HG03025 (cell line): Measurements from ENCODE around the gene CLDN5.

Experiments
- ATAC-seq: cut with Tn5 transposase; IDR thresholded peaks from one replicate; pipeline ENCODE4 v1.9.1; 2021; ENCODE audit warnings: mild to moderate bottlenecking, moderate library complexity; ENCODE audit not compliant: unreplicated experiment, low FRiP score

Gene CLDN5

DNA sequence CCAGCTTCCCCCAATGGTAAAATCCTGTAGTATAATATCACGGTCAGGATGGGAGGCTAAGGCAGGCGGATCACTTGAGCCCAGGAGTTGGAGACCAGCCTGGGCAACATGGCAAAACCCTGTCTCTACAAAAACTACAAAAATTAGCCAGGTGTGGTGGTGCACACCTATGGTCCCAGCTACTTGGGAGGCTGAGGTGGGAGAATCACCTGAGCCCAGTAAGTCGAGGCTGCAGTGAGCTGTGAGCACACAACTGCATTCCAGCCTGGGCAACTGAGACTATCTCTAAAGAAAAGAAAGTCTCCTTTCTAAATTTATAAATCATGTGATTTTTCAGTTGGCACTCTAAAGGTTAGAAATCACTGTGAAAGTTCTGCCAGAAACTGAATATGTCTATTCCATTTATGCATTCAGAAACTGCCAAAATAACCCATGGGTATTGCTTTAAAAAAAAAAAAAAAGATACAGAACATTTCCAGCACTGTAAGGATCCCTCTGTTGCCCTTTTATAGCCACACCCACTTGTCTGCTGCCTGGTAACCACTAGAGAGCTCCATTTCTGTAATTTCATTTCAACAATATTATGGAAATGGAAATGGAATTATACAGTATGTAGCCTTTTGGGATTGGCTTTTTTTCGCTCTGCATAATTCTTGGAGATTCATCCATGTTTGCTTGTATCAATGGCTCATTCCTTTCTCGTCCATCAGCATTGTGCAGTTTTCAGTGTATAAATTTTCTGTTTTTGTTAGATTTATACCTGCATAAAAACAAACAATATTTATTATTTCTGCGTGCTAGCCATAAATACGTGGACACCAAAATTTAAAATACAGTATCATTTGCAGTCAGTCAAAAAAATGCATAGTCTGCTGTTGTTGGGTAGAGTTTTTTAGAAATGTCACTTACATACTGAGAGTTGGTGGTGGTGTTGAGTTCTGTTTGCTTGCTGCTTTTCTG, 35.0 kb downstream of the CLDN5 start:
- no peak for ATAC-seq

DNA sequence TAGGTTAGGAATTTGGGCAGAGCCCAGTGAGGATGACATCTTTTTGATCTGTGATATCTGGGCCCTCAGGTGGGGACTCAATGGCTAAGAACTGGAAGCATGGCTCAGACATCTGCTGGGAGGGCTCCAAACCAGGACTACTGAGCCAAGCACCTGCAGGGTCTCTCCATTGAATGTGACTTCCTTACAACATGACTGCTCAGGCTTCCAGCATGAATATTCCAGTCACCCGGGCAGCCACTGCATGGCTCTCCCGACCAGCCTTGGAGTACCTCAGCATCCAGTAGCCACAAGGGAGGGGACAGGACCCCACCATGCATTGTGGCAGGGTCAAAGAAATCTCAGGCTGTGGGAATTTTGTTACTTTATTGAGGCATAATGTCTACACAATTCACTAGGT, 35.9 kb downstream of the CLDN5 start:
- ATAC-seq: no peak

DNA sequence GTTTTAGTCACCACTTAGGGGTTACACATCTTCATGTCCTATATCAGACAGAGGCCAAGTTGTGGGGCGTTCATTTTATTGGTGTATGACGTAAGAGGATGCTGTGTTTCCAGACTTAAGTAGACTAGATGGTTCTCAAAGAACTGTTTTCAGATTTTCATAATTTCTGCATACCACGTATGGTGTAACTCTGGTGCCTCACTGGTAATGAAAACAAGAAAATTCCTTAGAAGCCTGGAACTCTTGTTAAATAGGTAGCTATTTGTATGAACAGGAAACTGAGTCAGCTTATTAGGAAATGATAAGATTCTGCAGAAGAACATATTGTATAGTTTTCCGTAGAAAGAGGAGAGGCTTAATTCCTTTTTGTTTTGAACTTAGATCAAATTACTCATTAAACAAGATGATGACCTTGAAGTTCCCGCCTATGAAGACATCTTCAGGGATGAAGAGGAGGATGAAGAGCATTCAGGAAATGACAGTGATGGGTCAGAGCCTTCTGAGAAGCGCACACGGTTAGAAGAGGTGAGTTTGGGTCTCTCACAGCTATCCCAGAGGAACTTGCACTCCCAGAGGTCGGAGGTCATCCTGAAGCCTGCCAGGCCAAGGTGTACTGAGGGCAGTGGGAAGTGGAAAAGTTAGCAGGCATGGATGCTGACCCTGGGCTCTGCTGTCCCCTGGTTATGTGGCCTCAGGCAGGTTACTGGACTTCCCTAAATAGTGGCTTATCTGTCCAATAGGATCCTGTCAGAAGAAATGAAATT, 40.5 kb downstream of the CLDN5 start:
- no peak for ATAC-seq

DNA sequence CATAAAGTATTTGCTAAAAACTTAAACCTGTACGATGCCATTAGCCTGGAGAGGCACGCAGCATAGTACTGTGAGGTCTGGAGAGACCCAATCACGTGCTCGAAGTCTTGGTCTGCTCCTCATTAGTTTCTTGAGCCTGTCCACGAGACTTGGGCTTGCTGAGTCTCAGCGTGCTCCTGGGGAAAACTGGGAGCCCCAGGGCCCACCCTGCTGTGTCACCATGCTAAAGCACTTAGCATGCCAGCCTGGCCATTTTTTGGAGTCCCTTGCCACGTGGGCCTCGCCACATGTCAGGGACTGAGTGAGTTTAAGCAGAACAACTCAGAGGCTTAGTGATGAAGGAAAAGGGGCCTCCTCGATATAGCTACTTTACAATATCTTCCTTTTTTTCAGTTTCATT, 41.9 kb downstream of the CLDN5 start:
- ATAC-seq: no peak

DNA sequence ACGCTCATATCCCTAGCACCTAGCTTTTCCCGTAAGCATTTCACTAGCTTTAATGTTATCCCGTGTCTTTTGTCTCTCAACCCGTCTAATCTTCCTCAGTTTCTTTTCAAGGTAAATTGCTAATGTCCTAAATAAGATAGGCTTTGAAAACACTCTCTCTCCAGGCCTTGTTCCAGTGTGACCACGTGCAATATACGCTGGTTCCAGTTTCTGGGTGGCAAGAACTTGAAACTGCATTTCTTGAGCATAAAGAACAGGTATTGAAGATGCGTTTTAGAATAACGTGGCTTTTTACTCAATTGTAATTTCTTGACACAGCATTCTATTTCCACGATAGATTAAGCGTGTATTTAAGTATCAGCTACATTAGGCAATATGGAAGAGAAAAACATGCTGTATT, 43.4 kb downstream of the CLDN5 start:
- ATAC-seq: no peak

DNA sequence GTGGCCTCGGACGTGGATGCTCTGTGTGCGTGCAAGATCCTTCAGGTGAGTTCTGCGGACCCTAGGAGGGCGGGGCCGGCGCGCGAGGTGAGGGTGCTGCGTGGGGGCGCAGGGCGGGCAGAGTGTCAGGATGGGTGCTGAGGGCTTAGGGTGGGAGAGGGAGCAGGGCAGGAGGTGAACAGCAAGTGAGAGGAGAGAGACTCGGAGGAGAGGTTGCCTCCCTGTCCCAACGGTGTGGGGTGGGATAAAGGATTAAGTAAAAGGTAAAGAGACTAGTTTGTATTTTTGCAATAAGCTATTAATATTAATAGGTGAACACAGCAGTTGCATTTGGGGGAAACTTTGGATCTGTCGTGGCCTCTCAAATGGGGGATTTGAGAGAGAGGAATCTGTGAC, 44.0 kb downstream of the CLDN5 start:
- ATAC-seq: no peak

DNA sequence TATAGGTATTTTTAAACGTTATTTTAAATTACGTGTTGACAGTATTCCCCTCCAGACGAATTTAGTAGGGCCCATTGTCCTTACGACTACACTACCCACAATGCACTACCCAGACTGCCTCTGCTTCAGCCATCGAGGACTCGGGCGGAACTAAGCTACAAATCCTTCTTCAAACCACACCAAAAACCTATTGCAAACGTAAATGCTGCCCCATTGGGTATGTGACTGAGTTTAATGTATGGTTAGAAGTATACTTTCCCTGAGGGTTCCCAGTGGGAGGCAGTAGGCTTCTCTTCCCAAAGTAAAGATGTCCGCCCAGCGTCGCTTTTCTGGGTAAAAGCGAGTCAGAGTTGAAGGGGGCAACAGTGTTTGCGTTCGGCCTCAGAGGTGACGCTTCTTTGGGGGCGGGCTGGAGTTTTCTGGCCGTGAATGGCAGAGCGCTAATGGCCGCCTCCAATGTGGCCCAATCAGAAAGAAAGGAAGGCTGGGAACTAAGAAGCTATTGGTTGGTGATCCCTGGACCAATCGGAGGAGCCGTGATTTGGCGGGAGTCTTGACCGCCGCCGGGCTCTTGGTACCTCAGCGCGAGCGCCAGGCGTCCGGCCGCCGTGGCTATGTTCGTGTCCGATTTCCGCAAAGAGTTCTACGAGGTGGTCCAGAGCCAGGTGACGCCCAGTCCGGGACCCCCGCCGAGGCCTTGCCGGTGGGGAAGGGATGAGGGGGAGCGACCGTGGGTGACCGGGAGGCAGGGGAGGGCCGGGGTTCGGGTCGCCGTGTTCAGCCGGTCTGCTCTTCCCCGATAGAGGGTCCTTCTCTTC, 44.6 kb downstream of the CLDN5 start, which contains the start of gene CDC45:
Gene CDC45, plus strand, starts transcription at position 566 of the 818 bp plus-strand sequence. Its CDS starts 49 bp downstream, at position 615.
- ATAC-seq: peak; percentile 73

DNA sequence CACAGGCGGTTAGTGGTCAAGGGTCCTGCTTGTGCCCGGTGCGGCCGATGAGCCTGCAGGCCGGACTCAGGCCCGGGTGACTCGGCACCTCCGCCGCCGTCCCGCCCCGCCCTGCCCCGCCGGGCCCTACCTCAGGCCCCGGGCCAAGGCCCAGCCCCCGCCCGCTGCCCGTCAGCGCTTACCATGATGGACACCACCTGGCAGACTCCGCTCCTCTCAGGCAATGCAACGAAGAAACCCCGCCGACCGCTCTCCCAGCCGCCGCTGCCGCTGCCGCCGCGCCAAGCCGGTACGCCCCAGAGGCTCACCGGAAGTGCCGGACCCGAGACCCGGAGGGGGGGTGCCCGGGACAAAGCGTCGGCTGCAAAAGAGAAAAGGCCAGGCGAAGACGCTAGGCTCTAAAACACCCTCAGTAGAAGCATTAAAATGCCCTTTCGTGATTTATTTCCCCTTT, 45.3 kb downstream of the CLDN5 start, which contains the start of gene UFD1:
Gene UFD1, minus strand, starts transcription at position 293 of the 454 bp plus-strand sequence. Its CDS starts 108 bp downstream, at position 185.
- peak; percentile 48 for ATAC-seq

DNA sequence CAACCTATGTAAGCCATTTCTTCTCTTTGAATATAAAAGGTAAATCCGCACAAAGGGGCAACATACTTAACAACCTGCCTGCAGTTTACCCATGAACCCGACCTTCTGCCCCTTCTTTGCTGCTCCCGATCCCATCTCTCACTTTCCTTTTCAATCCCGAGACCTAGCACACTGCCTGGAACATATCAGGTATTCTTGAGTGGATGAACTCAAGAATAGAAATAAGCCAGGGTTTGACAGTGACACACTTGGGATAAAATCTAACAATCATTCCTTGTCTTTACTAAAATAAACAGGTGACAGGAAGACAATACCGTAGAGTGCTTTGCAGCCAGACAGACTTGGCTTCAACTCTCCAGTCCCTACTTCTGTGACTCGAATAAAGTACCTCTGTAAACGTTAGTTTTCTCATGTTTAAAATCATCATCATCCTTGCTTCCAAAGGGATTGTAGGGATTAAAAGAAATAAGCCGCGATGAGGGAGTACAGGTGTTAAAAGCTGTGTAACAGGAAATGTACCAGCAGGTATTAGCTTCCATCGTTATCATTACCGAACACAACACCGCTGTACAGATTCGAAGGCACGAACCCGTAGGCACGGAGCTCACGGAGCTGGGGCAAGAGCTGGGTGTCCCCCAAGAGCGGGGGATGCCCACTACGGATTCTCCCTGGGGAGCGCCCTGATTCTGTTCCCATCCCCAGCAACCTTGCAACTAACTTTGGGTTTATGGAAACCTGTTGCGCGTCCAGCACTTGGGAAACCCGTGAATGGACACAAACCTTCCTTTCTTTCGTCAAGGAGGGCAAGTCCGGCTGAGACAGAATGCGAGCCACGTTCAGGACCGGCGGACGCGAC, 45.9 kb downstream of the CLDN5 start:
- ATAC-seq: no peak

DNA sequence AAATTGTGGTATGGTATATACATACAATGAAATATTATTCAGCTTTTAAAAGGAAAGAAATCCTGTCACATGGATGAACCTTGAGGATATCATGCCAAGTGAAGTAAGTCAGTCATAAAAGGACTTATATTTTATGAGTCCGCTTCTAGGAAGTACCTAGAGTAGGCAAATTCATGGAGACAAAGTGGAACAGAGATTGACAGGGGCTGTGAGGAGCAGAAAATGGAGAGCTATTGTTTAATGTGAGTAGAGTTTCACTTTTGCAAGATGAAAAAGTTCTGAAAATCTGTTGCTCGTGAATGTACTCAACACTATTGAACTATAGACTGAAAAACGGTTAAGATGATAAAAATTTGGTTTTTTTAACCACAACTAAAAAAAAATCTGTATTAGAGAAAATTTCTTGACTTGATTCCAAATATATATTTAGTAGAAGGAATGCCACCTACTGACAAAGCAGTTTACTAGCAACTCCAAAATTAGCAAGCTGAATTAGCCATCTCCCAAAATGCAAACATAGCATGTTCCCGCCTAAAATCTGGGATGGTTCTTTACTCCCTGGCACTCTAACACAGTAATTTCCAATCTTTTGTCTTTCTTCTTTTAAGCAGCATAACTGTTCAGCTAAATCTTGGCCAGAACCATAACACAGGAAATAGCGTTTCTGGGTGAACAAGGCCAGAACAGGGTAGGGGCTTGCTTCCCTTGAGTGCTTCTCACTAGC, 46.7 kb downstream of the CLDN5 start:
- ATAC-seq: no peak

DNA sequence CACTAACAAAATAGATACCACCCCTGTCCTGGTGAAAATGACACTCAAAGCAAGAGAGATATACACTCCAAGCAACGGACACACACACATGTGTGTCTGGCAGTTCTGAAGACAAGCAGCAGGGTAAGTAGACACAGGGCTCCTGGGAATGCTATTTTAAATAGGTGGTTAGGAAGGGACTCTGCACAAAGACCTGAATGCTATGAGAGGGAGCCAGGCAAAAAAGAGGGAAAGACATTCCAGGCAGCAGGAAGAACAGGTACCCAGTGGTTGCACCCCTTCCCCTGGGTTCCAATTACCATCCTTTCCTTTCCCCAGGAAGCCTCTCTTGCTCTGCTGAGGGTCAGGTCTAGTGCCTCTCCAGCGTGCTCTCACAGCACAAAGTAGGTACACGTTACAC, 48.2 kb downstream of the CLDN5 start:
- no peak for ATAC-seq

DNA sequence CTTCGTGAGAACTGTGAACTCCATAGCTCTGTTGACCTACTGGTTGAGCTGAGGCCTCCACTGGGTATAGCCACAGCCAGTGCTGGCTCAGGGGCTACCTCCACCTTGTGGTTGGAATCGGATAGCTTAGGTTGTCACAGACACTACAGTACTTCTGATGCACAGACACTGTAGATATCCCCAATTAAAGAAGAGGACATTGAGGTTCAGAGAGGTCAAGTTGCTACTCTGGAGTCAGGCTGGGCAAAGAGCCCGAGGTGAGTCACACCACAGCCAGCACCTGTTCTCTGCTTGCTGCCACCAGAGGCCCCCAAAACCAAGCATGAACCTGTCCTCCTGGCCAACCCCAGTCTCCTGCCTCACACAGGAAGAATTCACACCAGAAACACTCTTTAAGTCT, 50.6 kb downstream of the CLDN5 start:
- no peak for ATAC-seq
